Left renal pelvis (tissue), 4 donors: ENCODE results near the gene SLC5A1. TPM values are rescaled to one million over a fixed set of nuclear protein-coding genes. Genes with fewer than 3 reads are reported as not detected.
"Not testable (repeated sequence)": the region's sequence is repeated elsewhere in the genome, so short reads cannot be mapped to it uniquely, and the experiment has no call there.

Experiments
- DNase-seq, 4 donors: peaks; one replicate each; pipeline ENCODE4 v3.0.0-alpha.2; 2013; ENCODE audit warnings: low read depth in 4 of 4, low spot score in 3 of 4
- polyA plus RNA-seq, 4 donors: library from polyadenylated mRNA; unstranded; fragments of 120-200 nt; gene quantifications; one replicate each; pipeline ENCODE4 v1.2.1, GENCODE V29; 2013; ENCODE audit not compliant: insufficient read length in 4 of 4

SLC5A1 gene
- polyA plus RNA-seq, 4 donors, result 0.25 to 0.52 (median 0.36) TPM

DNA sequence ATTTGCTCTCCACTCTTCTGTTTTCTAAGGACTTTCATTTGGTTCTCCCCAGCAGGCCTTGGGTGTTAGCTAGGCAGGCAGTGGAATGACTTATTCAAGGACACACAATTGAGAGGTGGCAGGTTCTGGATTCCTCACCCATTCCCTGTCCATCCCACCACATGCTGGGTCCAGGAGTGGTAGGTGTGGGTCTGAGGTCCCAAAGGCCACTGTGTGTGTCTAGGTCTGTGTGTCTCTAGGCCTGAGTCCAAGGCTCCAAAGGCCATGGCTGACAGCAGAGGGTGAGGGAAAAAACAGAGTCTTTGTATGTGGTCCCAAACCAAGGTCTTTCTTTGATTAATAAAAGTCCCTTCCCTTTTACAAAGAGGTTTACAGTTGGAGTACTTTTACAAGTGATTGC lies 40.8 kb downstream of the SLC5A1 start:
- DNase-seq, result no peak

DNA sequence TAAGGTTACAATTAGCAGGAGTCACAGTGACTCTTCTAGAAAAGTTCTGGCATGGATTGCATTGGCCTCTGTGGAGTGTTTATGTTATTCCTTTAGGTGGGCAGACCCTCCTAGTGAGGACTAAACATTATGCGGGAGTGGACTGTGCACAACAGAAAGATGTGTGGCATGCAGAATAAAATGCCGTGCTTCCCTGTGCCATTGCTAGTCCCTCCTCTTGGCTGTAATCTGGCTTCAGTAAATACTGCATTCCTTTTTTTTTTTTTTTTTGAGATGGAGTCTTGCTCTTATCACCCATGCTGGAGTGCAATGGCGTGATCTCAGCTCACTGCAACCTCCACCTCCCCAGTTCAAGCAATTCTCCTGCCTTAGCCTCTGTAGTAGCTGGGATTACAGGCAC lies 45.0 kb downstream of the SLC5A1 start:
- no peak for DNase-seq

DNA sequence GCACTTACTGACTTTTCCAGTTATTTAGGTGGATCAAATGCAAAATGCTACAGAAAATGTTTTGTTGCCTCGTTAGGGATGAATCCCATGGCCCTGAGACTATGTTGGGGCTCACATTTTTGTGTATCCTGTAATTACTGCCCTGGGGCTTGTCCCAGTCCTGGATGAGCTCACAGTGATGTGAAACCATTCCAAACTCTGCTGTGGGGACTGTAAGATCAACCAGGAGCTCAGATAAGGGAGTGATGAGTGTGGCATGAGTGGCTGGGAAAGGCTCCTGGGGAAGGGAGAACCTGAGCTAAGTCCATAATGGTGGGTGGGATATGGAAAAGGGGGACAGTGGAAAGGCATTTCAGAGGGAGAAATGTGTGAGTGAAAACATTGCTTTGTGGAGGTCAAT lies 54.0 kb downstream of the SLC5A1 start:
- no peak for DNase-seq

GRCh38 chr22:32097881-32098499 lies 54.9 kb downstream of the SLC5A1 start:
- DNase-seq, result no peak

DNA sequence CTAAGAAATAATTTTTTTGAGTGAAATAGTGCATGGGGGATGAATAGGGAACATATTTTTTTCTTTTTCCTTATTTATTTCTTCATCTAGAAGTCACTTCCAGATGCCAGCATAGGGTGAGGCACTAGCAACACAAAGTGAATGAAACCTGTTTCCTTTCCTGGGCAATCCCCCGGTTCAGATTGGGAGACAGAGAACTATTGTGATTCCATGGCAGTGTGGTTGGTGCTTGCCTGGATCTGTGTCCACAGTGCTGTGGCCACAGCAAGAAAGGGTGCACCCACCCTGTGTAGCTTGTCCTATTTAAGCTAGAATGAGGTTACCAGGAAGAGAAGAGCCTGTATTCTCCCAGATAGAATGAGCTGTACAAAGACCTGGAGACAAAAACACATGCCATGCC lies 57.6 kb downstream of the SLC5A1 start:
- DNase-seq, result no peak

GRCh38 chr22:32103658-32104315 lies 60.7 kb downstream of the SLC5A1 start:
- DNase-seq, result no peak

DNA sequence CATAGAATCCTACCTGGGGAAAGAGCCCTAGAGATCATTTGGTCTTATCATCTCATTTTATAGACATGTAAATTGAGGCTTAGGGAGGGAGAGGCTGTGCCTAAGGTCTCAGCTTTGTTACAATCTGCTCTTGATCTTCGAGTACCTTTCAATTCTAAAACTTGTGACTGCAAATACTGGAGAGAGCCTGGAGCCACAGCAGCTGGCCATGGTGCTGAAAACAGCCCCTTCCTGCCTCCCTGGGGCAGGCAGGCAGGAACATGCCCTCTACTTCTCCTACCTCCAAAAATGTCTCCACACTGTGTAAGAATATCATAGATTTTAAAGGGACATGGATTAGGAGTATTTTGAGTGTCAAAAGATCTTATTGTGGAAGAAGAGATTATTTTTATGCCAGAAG lies 63.9 kb downstream of the SLC5A1 start:
- DNase-seq, result peak in 3 of 4 donors; percentile 4 to 12 (median 5)

DNA sequence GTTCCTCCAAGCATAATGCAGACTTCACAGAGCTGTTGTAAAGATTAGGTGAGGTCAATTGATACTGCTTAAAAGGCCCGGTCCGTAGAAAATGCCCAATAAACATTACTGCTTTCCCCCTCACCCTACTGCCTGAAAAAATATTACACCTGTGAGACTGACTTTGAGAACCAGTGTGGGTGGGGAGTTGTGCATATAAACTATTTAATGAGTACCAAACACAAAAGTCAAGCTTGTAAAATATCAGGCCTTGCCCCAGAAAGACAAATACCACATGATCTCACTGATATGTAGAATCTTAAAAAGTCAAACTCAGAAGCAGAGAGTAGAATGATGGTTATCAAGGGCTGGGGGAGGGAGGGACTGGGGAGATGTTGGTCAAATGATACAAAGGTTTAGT lies 69.3 kb downstream of the SLC5A1 start:
- DNase-seq, result no peak

- DNase-seq, result no peak
Observed at GRCh38 chr22:32119568-32120235, 76.6 kb downstream of the SLC5A1 start.

GRCh38 chr22:32120603-32121002 lies 77.5 kb downstream of the SLC5A1 start:
- no peak for DNase-seq

GRCh38 chr22:32122899-32123298 lies 79.8 kb downstream of the SLC5A1 start:
- DNase-seq, result no peak

DNA sequence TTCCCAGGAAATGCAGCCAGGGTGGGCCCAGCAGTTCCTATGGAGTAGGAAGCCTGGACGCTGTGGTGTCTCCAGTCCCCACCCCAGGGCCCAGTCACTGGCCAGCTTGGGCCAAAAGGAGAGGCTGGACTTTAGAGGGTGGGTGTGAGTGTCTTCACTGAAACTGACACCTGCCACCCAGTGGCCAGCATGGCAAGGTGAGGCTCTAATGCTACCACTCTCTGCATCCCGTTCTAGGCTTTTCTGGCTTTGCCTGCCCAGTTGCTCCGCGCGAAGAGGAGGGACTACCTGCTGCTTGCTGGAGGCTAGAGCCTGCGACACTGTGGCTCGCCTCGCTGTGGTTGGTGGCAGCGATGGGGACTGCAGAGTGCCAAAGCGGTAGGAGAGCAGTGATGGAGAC lies 80.6 kb downstream of the SLC5A1 start:
- no peak for DNase-seq

DNA sequence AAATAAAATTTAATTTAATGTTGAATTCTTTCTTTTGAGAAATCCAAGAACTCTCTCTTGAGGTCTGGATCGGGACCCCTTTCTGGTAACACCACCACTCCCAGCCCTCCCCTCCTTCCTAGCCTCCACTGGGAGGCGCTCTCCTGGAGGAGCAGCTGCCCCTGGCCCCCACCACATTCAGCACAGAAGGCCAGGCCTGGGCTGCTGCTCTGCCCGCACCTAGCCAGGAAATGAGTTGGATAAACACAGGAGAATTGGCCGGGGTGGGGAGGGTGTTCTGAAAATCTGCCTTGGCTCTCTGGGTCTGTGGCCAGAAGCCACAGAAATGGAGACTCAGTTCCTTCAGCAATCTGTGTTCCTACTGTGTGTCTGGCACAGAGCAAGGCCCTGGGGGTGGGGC lies 84.8 kb downstream of the SLC5A1 start:
- DNase-seq, result no peak

DNA sequence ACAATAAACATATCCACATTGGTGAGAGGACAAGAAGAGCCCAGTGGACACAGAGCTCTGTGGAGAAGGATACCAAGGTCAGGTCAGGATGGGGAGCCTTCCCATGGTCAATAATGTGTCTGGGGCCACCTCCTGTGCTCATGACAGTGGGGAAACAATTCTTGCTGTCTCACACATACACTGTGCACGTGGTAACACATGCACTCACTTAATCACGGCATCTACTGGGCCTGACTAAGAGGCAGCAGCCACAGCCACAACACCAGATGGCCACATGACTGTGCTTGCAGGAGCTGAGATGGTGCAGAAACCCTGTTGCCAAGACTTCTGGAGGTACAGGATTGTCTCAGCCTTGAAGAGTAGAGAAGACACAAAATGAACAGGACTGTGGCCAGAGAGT lies 87.4 kb downstream of the SLC5A1 start:
- DNase-seq, result no peak

DNA sequence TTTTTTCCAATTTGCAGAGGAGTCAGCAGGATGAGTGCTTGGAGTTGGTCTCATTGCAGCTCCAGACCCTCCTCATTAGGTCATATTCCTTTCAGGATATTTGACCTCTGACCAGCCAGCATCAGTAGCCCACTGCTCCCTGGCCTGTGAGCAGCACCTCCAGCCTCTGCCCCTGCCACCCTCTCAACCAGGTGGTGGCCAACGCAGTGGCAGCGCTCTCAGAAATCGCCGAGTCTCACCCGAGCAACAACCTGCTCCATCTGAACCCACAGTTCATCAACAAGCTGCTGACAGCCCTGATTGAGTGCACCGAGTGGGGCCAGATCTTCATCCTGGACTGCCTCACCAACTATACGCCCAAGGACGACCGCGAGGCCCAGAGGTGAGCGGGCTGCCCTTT lies 89.1 kb downstream of the SLC5A1 start:
- DNase-seq, result no peak

DNA sequence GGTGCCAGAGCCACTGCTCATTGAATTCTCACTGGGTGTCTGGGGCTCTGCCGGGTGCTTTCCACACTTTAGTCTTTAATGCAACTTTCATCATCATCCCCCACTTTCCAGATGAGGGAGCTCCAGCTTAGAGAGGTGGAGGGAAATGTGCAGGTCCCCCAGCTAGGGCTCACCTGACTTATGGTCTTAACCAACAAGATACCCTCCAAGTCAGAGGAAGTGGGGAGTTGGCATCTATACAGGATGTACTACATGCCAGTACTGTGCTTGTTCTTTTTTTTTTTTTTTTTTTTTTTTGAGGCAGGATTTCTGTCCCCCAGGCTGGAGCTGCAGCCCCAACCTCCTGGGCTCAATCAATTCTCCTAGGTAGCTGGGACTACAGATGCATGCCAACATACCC lies 89.7 kb downstream of the SLC5A1 start:
- DNase-seq, result no peak

DNA sequence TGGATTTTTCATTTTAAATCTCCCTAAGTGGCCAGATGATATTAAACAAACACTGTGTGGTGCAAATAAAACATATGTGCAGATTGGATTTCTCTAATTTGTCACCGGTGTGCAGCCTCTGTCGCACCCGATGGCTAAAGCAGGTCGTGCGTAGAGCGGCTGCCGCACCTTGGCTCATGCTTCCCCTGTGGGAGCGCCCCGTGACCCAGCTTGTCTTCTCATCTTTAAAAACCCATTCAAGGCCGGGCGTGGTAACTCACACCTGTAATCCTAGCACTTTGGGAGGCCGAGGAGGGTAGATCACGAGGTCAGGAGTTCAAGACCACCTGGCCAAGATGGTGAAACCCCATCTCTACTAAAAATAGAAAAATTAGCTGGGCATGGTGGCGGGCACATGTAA lies 91.7 kb downstream of the SLC5A1 start:
- DNase-seq, result not testable (repeated sequence)

DNA sequence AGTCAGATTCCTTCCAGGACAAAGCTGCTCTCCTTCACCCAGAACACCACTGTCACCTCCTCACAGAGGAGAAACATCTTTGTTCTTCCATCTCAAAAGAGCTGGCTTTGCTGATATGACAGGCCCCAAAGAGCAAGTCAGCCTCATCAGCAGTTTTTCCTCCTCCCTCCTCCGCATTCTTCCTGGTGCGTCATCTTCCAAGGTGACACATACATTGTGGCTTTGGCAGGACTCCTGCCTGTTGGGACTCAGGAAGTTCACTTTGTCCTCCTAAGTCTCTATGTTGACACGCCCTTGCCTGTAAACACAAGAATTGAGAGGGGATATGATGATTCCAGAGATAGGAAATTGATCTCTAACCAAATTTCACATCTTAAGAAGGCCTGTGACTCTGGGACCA lies 92.9 kb downstream of the SLC5A1 start:
- not testable (repeated sequence) for DNase-seq

DNA sequence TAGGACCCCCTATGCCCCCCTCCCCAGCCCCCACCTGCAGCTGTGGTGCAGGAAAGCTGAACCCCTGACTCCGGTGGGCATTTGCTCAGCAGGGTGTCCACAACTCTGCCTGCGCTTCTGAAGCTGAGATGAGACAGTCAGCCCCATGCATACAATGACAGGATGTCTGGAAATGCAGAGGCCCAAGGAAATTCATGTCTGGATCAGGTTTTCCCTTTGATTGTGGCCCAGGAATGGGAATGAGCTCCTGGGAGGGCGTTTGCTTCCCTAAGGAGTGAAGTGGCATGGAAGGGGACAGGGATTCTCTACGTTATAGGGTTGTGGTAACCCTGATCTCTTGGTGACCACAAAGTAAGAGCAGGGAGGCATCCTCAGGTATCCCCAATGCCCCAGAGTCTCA lies 93.8 kb downstream of the SLC5A1 start:
- DNase-seq, result not testable (repeated sequence)

- DNase-seq, result not testable (repeated sequence)
Observed at GRCh38 chr22:32137731-32138324, 94.8 kb downstream of the SLC5A1 start.

- DNase-seq, result not testable (repeated sequence)
Observed at GRCh38 chr22:32138576-32138975, 95.5 kb downstream of the SLC5A1 start.

GRCh38 chr22:32140688-32141087 lies 97.6 kb downstream of the SLC5A1 start:
- not testable (repeated sequence) for DNase-seq
